ENCODE results near the gene WDR43. TPM values are rescaled to one million over a fixed set of nuclear protein-coding genes. Genes with fewer than 3 reads are reported as not detected.

Gene WDR43
- polyA plus RNA-seq, 1 donor (not counting 4 experiments of a cell fraction or from before 2014, with no cell fraction given) = 125 TPM

GRCh38 chr2:28982381-28982950 lies 88.0 kb downstream of the WDR43 start:
- H3K9ac ChIP-seq (ENCODE audit: control insufficient read depth, extremely low read depth, insufficient read depth, low read length) = no peak overlapping the region
- no peak overlapping the region for H3K4me2 ChIP-seq (ENCODE audit: control insufficient read depth, extremely low read depth, insufficient read depth, low read depth, low read length)
- FAIRE-seq (no peak), DNase-seq (ENCODE audit: low read depth, low spot score) (no peak)
- H4K20me1 ChIP-seq (ENCODE audit: control insufficient read depth, extremely low read depth, insufficient read depth, low read length) = no peaks in the 10 kb centered on the region
- no peaks in the 10 kb centered on the region for H3K4me1 ChIP-seq (ENCODE audit: control insufficient read depth, extremely low read depth, insufficient read depth, low read length)
- H3K4me3 ChIP-seq (ENCODE audit: control insufficient read depth in 2 of 3, extremely low read depth in 1 of 3, insufficient read depth in 2 of 3, low read depth in 1 of 3, low read length in 3 of 3) = no peak overlapping the region
- H2AFZ ChIP-seq (ENCODE audit: control insufficient read depth, low read length) = no peak overlapping the region
- dilution Hi-C loops (cut with MboI; ENCODE audit: extremely low pct_ligation_motif_present, low sequenced_read_pairs) = no loop called here
- no peaks in the 10 kb centered on the region for H3K79me2 ChIP-seq (ENCODE audit: control insufficient read depth, insufficient read depth, low read length)
- no peak for TF ChIP-seq CTCF (optimal IDR thresholded peaks at IDR 0.05 in 1 of 3, IDR thresholded peaks at IDR 0.05 in 1 of 3, conservative IDR thresholded peaks at IDR 0.05 in 1 of 3; ENCODE audit: extremely low read depth in 1 of 3, insufficient read depth in 2 of 3, low read length in 3 of 3)
- no peak for TF ChIP-seq EZH2 (IDR thresholded peaks at IDR 0.05; ENCODE audit: low read length)
- H3K9me1 ChIP-seq (ENCODE audit: control insufficient read depth, extremely low read depth, insufficient read depth, low read length) = no peaks in the 10 kb centered on the region
- H3K27ac ChIP-seq (ENCODE audit: control insufficient read depth, insufficient read depth, low read length) = no peak overlapping the region
- no peaks in the 10 kb centered on the region for H3K27me3 ChIP-seq (ENCODE audit: control insufficient read depth, extremely low read depth, insufficient read depth, low read length)
- H3K9me3 ChIP-seq (ENCODE audit: control insufficient read depth, low read depth, low read length) = no peaks in the 10 kb centered on the region
- no peaks in the 10 kb centered on the region for H3K36me3 ChIP-seq (ENCODE audit: control insufficient read depth in 2 of 2, extremely low read depth in 1 of 2, insufficient read depth in 2 of 2, low read length in 2 of 2)

- dilution Hi-C loops (cut with MboI; ENCODE audit: extremely low pct_ligation_motif_present, low sequenced_read_pairs) = no loop called here
- no peaks in the 10 kb centered on the region for H3K27me3 ChIP-seq (ENCODE audit: control insufficient read depth, extremely low read depth, insufficient read depth, low read length)
- H3K4me3 ChIP-seq (ENCODE audit: control insufficient read depth in 2 of 3, extremely low read depth in 1 of 3, insufficient read depth in 2 of 3, low read depth in 1 of 3, low read length in 3 of 3) = no peak overlapping the region
- no peaks in the 10 kb centered on the region for H3K9me1 ChIP-seq (ENCODE audit: control insufficient read depth, extremely low read depth, insufficient read depth, low read length)
- DNase-seq (ENCODE audit: low read depth, low spot score) (no peak), FAIRE-seq (no peak)
- H3K27ac ChIP-seq (ENCODE audit: control insufficient read depth, insufficient read depth, low read length) = no peak overlapping the region
- H4K20me1 ChIP-seq (ENCODE audit: control insufficient read depth, extremely low read depth, insufficient read depth, low read length) = no peaks in the 10 kb centered on the region
- no peak overlapping the region for H2AFZ ChIP-seq (ENCODE audit: control insufficient read depth, low read length)
- H3K36me3 ChIP-seq (ENCODE audit: control insufficient read depth in 2 of 2, extremely low read depth in 1 of 2, insufficient read depth in 2 of 2, low read length in 2 of 2) = no peaks in the 10 kb centered on the region
- no peak overlapping the region for H3K4me2 ChIP-seq (ENCODE audit: control insufficient read depth, extremely low read depth, insufficient read depth, low read depth, low read length)
- H3K9ac ChIP-seq (ENCODE audit: control insufficient read depth, extremely low read depth, insufficient read depth, low read length) = no peak overlapping the region
- no peaks in the 10 kb centered on the region for H3K9me3 ChIP-seq (ENCODE audit: control insufficient read depth, low read depth, low read length)
- H3K79me2 ChIP-seq (ENCODE audit: control insufficient read depth, insufficient read depth, low read length) = no peaks in the 10 kb centered on the region
- TF ChIP-seq CTCF (optimal IDR thresholded peaks at IDR 0.05 in 1 of 3, IDR thresholded peaks at IDR 0.05 in 1 of 3, conservative IDR thresholded peaks at IDR 0.05 in 1 of 3; ENCODE audit: extremely low read depth in 1 of 3, insufficient read depth in 2 of 3, low read length in 3 of 3) (no peak), EZH2 (IDR thresholded peaks at IDR 0.05; ENCODE audit: low read length) (no peak)
- H3K4me1 ChIP-seq (ENCODE audit: control insufficient read depth, extremely low read depth, insufficient read depth, low read length) = no peaks in the 10 kb centered on the region
Measured at GRCh38 chr2:28986429-28986828, 92.0 kb downstream of the WDR43 start.
